K562 (cell line): ENCODE results near the gene PTGIR. TPM values are rescaled to one million over a fixed set of nuclear protein-coding genes. Genes with fewer than 3 reads are reported as not detected.

ENCODE experiments used
- ATAC-seq: fragments of 200-7000 bp; cut with Tn5 transposase; 3 replicates; pipeline ENCODE4 v1.9.1; 2020; ENCODE audit warnings: moderate library complexity
- BruUV-seq: library from RNA; stranded (reverse); fragments of 400-500 nt; replicated peaks from 2 replicates; lab custom pipeline; 2021; lab: Mats Ljungman, UMichigan
- CTCF ChIA-PET: fragments of 300-600 bp; formaldehyde crosslinking; extraction: SDS; loops from one replicate; lab custom pipeline; 2021; ENCODE audit warnings: low intra/inter-chr PET ratio; lab: Yijun Ruan, JAX
- POLR2A ChIA-PET: fragments of 300-600, 350-650 bp; sonication (Branson Sonifier 250); formaldehyde crosslinking; extraction: SDS; loops from one replicate; lab custom pipeline; 2021; ENCODE audit warnings: antibody characterized with exemption, inconsistent platforms; lab: Yijun Ruan, JAX
- DNase-seq, 4 experiments: peaks; one replicate each; pipeline versions ENCODE4 v3.0.0 to v3.0.0-alpha.2; 2011 to 2018; ENCODE audit warnings: low spot score in 3 of 4, mixed read lengths in 3 of 4; ENCODE audit errors: extremely low read depth in 1 of 4
- FAIRE-seq: peaks from 2 replicates; lab custom pipeline; 2011; peaks lifted over from hg19 to GRCh38; lab: Jason Lieb, UNC
- H2AFZ ChIP-seq: 2 replicates; pipeline ENCODE4 v1.6.0; 2011; ENCODE audit warnings: low read depth, low read length, control low read depth, inconsistent platforms
- H3K27ac ChIP-seq: fragments of 200-600 bp; 3 replicates; pipeline ENCODE4 v1.8.0; 2011; ENCODE audit warnings: low read depth, mild to moderate bottlenecking, control low read depth, inconsistent platforms, low read length, moderate library complexity, mixed read lengths; ENCODE audit errors: extremely low read depth
- H3K27me3 ChIP-seq, 2 experiments: fragments of 300-600 bp in 1 of 2; 2 replicates in 1 of 2; 3 replicates in 1 of 2; pipeline versions ENCODE4 v1.6.0 to v1.8.0; 2011; ENCODE audit warnings: inconsistent platforms in 2 of 2, low read length in 2 of 2, mild to moderate bottlenecking in 1 of 2, mixed read lengths in 1 of 2, moderate library complexity in 1 of 2; ENCODE audit not compliant: control insufficient read depth in 2 of 2, insufficient read depth in 2 of 2
- H3K36me3 ChIP-seq: fragments of 300-600 bp; 3 replicates; pipeline ENCODE4 v1.8.0; 2011; ENCODE audit warnings: mild to moderate bottlenecking, low read length, inconsistent platforms; ENCODE audit not compliant: control insufficient read depth, insufficient read depth
- H3K4me1 ChIP-seq, 2 experiments: fragments of 200-600 bp in 1 of 2; replicated peaks in 1 of 2; 2 replicates in 1 of 2; 3 replicates in 1 of 2; pipeline versions ENCODE4 v1.5.1 to v1.8.0; 2011; ENCODE audit warnings: inconsistent platforms in 2 of 2, low read length in 2 of 2, mild to moderate bottlenecking in 1 of 2, mixed read lengths in 1 of 2, moderate library complexity in 1 of 2; ENCODE audit not compliant: control insufficient read depth in 2 of 2, insufficient read depth in 2 of 2
- H3K4me2 ChIP-seq: 2 replicates; pipeline ENCODE4 v1.6.1; 2011; ENCODE audit warnings: low read length, control low read depth, inconsistent platforms, mixed read lengths; ENCODE audit not compliant: insufficient read depth
- H3K4me3 ChIP-seq: fragments of 200-600 bp; sonication (generic), shearing (Covaris generic); 2 replicates; pipeline ENCODE4 v1.5.1; 2016; ENCODE audit warnings: control low read depth, inconsistent platforms
- H3K79me2 ChIP-seq: fragments of 200-600 bp; 3 replicates; pipeline ENCODE4 v1.8.0; 2011; ENCODE audit warnings: low read length, inconsistent platforms; ENCODE audit not compliant: control insufficient read depth, insufficient read depth
- H3K9ac ChIP-seq, 2 experiments: 2 replicates each; pipeline versions ENCODE4 v1.6.0 to v1.6.1; 2011; ENCODE audit warnings: low read depth in 2 of 2, low read length in 2 of 2, control low read depth in 1 of 2, inconsistent platforms in 1 of 2, mild to moderate bottlenecking in 1 of 2, mixed read lengths in 1 of 2; ENCODE audit not compliant: insufficient read depth in 1 of 2
- H3K9me1 ChIP-seq: one replicate; pipeline ENCODE4 v1.6.0; 2011; ENCODE audit warnings: inconsistent platforms, mild to moderate bottlenecking, low read length, moderate library complexity; ENCODE audit not compliant: control insufficient read depth, insufficient read depth
- H3K9me3 ChIP-seq: replicated peaks from 2 replicates; pipeline ENCODE4 v1.5.1; 2011; ENCODE audit warnings: low read depth, low read length, inconsistent platforms; ENCODE audit not compliant: control insufficient read depth, insufficient read depth
- H4K20me1 ChIP-seq: replicated peaks from 2 replicates; pipeline ENCODE4 v1.6.1; 2011; ENCODE audit warnings: low read length, inconsistent platforms, mixed read lengths; ENCODE audit not compliant: control insufficient read depth, insufficient read depth
- POLR2G ChIP-seq: fragments of 200-400 bp; formaldehyde crosslinking; IDR thresholded peaks from 2 replicates; pipeline ENCODE4 v1.6.1; 2017; ENCODE audit warnings: low read depth, mild to moderate bottlenecking, antibody characterized with exemption, low read length, moderate library complexity
- RBFOX2 ChIP-seq: fragments of 200-400 bp; formaldehyde crosslinking; IDR thresholded peaks from 2 replicates; pipeline ENCODE4 v1.6.1; 2017; ENCODE audit warnings: low read depth, mild to moderate bottlenecking, low read length, moderate library complexity
- ZFX ChIP-seq: sonication (generic); formaldehyde crosslinking; IDR thresholded peaks from 2 replicates; pipeline ENCODE4 v1.8.0; 2022; ENCODE audit warnings: mild to moderate bottlenecking, missing genetic modification reagents, moderate library complexity
- ZNF512 ChIP-seq: IDR thresholded peaks from 2 replicates; pipeline ENCODE4 v1.6.1; 2016; ENCODE audit warnings: missing genetic modification characterization, missing compliant biosample characterization
- WGBS: fragments of 100-300 bp; shearing (Covaris generic); methylation state at CpG from one replicate; pipeline ENCODE4 v1.1.6; 2016; ENCODE audit warnings: low coverage, mixed read lengths; ENCODE audit not compliant: insufficient coverage; ENCODE audit errors: missing lambda C conversion rate; 5-methylcytosine and 5-hydroxymethylcytosine counted together
- in situ Hi-C: fragments of 300-500 bp; cut with MboI; formaldehyde crosslinking; loops from 4 replicates; pipeline ENCODE4 v1.15.0; 2018; ENCODE audit warnings: inconsistent platforms, mixed read lengths
- intact Hi-C: fragments of 100-400 bp; cut with micrococcal nuclease; formaldehyde crosslinking; loops from 2 replicates; pipeline ENCODE4 v1.14.2; 2022
- polyA plus RNA-seq, 8 experiments: library from polyadenylated mRNA; depleted of rRNA in 4 of 8; stranded (reverse) in 5 of 8; unstranded in 3 of 8; fragments of >200 nt; fragmentation: Nextera tagmentation in 2 of 8; fragmentation: Illumina TruSeq in 1 of 8; extraction: Ambion mirVana in 2 of 8; extraction: Trizol in 1 of 8; gene quantifications; 2 replicates each; pipeline versions ENCODE4 v1.2.1 to v1.2.3, GENCODE V29; 2011 to 2014; ENCODE audit warnings: inconsistent platforms in 1 of 8, missing spikeins in 1 of 8
- total RNA-seq, 7 experiments: library from RNA; depleted of rRNA in 6 of 7; stranded (reverse); fragments of >200 nt in 6 of 7; fragmentation: Illumina TruSeq in 2 of 7; extraction: Trizol in 2 of 7; gene quantifications; 2 replicates each; pipeline versions ENCODE4 v1.2.1 to v1.2.3, GENCODE V29; 2011 to 2021; ENCODE audit warnings: low replicate concordance in 1 of 7

Gene PTGIR
- total and polyA plus RNA-seq, 9 of the 15 experiments (the other 6 are each of a cell fraction or from before 2014, with no cell fraction given), result 0.11 to 3.4 (median 1.1) TPM; not detected in 1

GRCh38 chr19:46606019-46606418 is 18.9 kb downstream of the PTGIR start (continued):
- no peak for TF ChIP-seq ZNF512 (tag)

- Histone ChIP-seq H3K79me2 (peaks cover 49% of the 10 kb centered on the region), H3K9ac (peak overlapping the region in 1 of 2 experiments; percentile 75; a peak in 1 of 4 replicates), H3K36me3 (peaks cover 74% of the 10 kb centered on the region; the same call in 2 of the 3 replicates), H3K4me1 (peaks cover 15 to 50% of the 10 kb centered on the region in 2 experiments; a peak in 4 of 5 replicates), H3K9me3 (no peaks in the 10 kb centered on the region), H3K27ac (no peak overlapping the region), H3K9me1 (no peaks in the 10 kb centered on the region), H2AFZ (no peak overlapping the region), H3K27me3 (no peaks in the 10 kb centered on the region), H3K4me2 (no peak overlapping the region), H4K20me1 (peaks cover 35% of the 10 kb centered on the region), H3K4me3 (no peak overlapping the region)
- no peak for TF ChIP-seq ZFX (CRISPR knock-in tag)
- 0 out of 2 replicates have a peak, but pooled peaks have one; percentile 22 for TF ChIP-seq POLR2G
- TF ChIP-seq RBFOX2, result peak; percentile 43; the same call in 1 of the 2 replicates
- DNase-seq (peak in 1 of 4 experiments; percentile 4), ATAC-seq (no peak), FAIRE-seq (no peak)
- 94% methylated on average over 16 of the region's 16 CpGs for WGBS
- no TSS peak for BruUV-seq
- POLR2A ChIA-PET, result interaction anchor here (0.7 to 1.3 kb wide), 2 partner anchors 9 to 618 kb away, joined by 3 to 4 read pairs; no protein-coding TSS in a partner anchor
- in situ Hi-C loops, result no loop called here
- CTCF ChIA-PET, result no interaction called here
- intact Hi-C loops, result no loop called here
Observed at GRCh38 chr19:46605356-46605821, 19.5 kb downstream of the PTGIR start.
